Activated naive CD8-positive, alpha-beta T cell treated with anti-CD3 and anti-CD28 coated beads for 36 hours (primary cell): ENCODE measurements around the gene CCDC88C. TPM values are rescaled to one million over a fixed set of nuclear protein-coding genes. Genes with fewer than 3 reads are reported as not detected.
"Not testable (repeated sequence)": the region's sequence is repeated elsewhere in the genome, so short reads cannot be mapped to it uniquely, and the experiment has no call there.

Experiments
- DNase-seq: peaks from one replicate; pipeline ENCODE4 v3.0.0; 2021
- H3K27ac Mint-ChIP-seq: one replicate; pipeline ENCODE4 v1.8.0; 2022; ENCODE audit warnings: mild to moderate bottlenecking, moderate library complexity, mixed read lengths
- H3K27me3 Mint-ChIP-seq: one replicate; pipeline ENCODE4 v1.8.0; 2022; ENCODE audit warnings: mild to moderate bottlenecking, mixed read lengths
- H3K36me3 Mint-ChIP-seq: one replicate; pipeline ENCODE4 v1.8.0; 2021; ENCODE audit warnings: mild to moderate bottlenecking, mixed read lengths
- H3K4me1 Mint-ChIP-seq: one replicate; pipeline ENCODE4 v1.8.0; 2021; ENCODE audit warnings: mixed read lengths
- H3K4me3 Mint-ChIP-seq: one replicate; pipeline ENCODE4 v1.8.0; 2022; ENCODE audit warnings: mild to moderate bottlenecking, moderate library complexity, mixed read lengths
- H3K9me3 Mint-ChIP-seq: one replicate; pipeline ENCODE4 v1.8.0; 2022; ENCODE audit warnings: mixed read lengths
- total RNA-seq, 2 experiments: library from RNA; stranded (reverse); gene quantifications; one replicate each; pipeline ENCODE4 v1.2.3, GENCODE V29; 2021

The CCDC88C gene
- total RNA-seq, 2 experiments from 2014 or later: 55.1 to 56.7 TPM

DNA sequence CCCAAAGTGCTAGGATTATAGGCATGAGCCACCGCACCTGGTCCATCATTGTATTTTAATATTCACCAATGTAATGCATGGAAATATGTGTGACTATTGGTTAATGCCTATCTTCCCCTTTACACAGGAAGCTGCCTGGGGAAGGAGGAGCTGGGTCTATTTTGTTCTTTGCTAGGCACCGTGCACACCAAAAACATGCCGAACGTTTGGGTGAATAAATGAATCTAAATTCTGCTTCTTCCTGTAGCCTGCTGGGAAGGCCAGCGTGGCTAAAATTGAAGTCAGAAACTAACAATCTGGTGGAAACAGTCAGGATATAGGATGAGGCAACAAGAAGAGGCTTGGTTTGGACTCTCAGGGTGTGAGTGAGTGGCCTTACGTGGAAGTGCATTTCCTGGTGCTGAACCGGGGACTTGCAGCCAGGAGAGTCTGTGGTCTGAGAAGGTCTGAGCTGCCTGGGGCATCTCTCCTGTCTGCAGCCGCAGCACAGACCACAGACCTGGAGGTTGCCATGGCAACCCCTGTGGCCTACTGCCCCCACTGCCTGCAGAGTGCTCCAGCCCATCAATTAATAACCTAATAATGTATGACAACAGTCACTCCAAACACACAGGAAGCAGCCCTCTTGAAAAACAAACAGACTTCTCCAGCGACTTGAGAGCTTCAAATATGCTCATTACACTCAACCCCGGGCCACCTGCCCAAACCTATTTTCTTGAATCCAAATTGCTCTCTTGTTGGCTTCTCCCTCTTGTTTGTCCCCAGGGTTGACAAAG, 167.6 kb downstream of the CCDC88C start:
- H3K4me3 Mint-ChIP-seq: peak overlapping the region; percentile 56
- peaks cover 78% of the 10 kb centered on the region for H3K4me1 Mint-ChIP-seq
- peaks cover 43% of the 10 kb centered on the region for H3K36me3 Mint-ChIP-seq

GRCh38 chr14:91246051-91246852, 171.4 kb downstream of the CCDC88C start:
- peak overlapping the region; percentile 77 for H3K4me3 Mint-ChIP-seq
- peak overlapping the region; percentile 98 for H3K27ac Mint-ChIP-seq
- peaks cover 5% of the 10 kb centered on the region for H3K9me3 Mint-ChIP-seq
- no peaks in the 10 kb centered on the region for H3K27me3 Mint-ChIP-seq
- peaks cover 69% of the 10 kb centered on the region for H3K36me3 Mint-ChIP-seq
- peaks cover 84% of the 10 kb centered on the region for H3K4me1 Mint-ChIP-seq
- DNase-seq: peak; percentile 78

More for the DNA sequence above, 167.6 kb downstream of the CCDC88C start:
- Mint-ChIP-seq H3K27ac (peak overlapping the region; percentile 91), H3K9me3 (peaks cover 5% of the 10 kb centered on the region), H3K27me3 (no peaks in the 10 kb centered on the region)
- peak; percentile 51 for DNase-seq

- H3K9me3 Mint-ChIP-seq, DNase-seq, H3K27me3 Mint-ChIP-seq: not testable (repeated sequence)
- H3K36me3 Mint-ChIP-seq: peaks cover 70% of the 10 kb centered on the region
- peak overlapping the region; percentile 77 for H3K4me3 Mint-ChIP-seq
- H3K27ac Mint-ChIP-seq: peak overlapping the region; percentile 98
- H3K4me1 Mint-ChIP-seq: peaks cover 80% of the 10 kb centered on the region
Measured at GRCh38 chr14:91245616-91246015, 172.0 kb downstream of the CCDC88C start.

- H3K4me1 Mint-ChIP-seq: peaks cover 76% of the 10 kb centered on the region
- peaks cover 71% of the 10 kb centered on the region for H3K36me3 Mint-ChIP-seq
- peak; percentile 75 for DNase-seq
Measured at GRCh38 chr14:91245029-91245428, 172.6 kb downstream of the CCDC88C start.

GRCh38 chr14:91244501-91244901, 173.1 kb downstream of the CCDC88C start, which contains the start of gene GPR68:
Gene GPR68, minus strand, starts transcription at chr14:91244704. Its CDS starts 9,654 bp downstream, at chr14:91235050.
- Mint-ChIP-seq H3K27ac (peak within 1 kb of the TSS; percentile 98), H3K27me3 (no peaks in the 10 kb centered on the region), H3K4me3 (peak within 1 kb of the TSS; percentile 77), H3K4me1 (peaks cover 75% of the 10 kb centered on the region), H3K9me3 (peaks cover 7% of the 10 kb centered on the region), H3K36me3 (peaks cover 75% of the 10 kb centered on the region)
- peak; percentile 35 for DNase-seq

More at GRCh38 chr14:91245029-91245428, 172.6 kb downstream of the CCDC88C start:
- Mint-ChIP-seq H3K4me3 (peak overlapping the region; percentile 77), H3K27ac (peak overlapping the region; percentile 98), H3K27me3 (no peaks in the 10 kb centered on the region), H3K9me3 (peaks cover 5% of the 10 kb centered on the region)

- H3K27me3 Mint-ChIP-seq: no peaks in the 10 kb centered on the region
- no peak for DNase-seq
- peak overlapping the region; percentile 98 for H3K27ac Mint-ChIP-seq
- H3K4me3 Mint-ChIP-seq: peak overlapping the region; percentile 77
- peaks cover 7% of the 10 kb centered on the region for H3K9me3 Mint-ChIP-seq
- peaks cover 80% of the 10 kb centered on the region for H3K4me1 Mint-ChIP-seq
- peaks cover 80% of the 10 kb centered on the region for H3K36me3 Mint-ChIP-seq
Measured at GRCh38 chr14:91243074-91243471, 174.5 kb downstream of the CCDC88C start.

DNA sequence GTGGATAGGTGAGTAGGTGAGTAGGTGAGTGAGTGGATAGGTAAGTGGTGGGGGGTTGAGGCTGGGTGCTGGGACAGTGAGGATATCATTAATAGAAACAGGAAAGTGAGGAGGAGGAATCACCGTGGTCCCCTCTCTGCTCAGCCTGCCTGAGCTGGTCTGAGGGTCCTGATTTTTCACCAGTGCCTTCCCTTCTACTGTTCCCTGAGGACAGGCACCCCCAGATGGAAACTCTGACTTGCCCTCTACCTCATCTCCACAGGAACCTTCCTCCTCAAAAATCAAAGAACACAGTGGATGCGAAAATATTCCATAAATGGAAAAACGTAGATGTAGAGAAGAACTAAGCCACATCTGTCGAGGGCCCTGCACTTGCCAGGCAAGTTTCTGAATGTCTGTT, 175.0 kb downstream of the CCDC88C start:
- peaks cover 80% of the 10 kb centered on the region for H3K36me3 Mint-ChIP-seq
- H3K27ac Mint-ChIP-seq: peak overlapping the region; percentile 98
- DNase-seq: no peak
- H3K27me3 Mint-ChIP-seq: no peaks in the 10 kb centered on the region
- peaks cover 7% of the 10 kb centered on the region for H3K9me3 Mint-ChIP-seq
- peak overlapping the region; percentile 77 for H3K4me3 Mint-ChIP-seq
- H3K4me1 Mint-ChIP-seq: peaks cover 79% of the 10 kb centered on the region

DNA sequence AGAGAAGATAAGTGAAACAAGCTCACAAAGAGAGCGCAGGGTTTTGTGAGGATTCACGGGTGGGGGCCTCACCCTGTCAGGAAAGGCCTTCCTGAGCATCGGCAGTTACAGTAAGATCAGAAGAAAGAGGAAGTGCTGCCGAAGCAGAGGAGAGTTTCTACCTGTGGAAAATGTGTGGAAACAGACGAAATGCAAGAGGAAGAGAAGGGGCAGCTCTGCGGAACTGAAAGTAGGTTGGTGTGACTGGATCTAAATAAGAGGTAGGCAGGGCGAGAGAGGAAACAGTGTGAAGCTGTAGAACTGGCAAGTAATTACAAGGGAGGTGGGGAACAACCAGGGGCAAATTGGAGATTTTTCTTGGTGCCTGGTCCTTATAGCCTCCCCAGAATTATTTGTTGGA, 175.8 kb downstream of the CCDC88C start:
- peaks cover 2% of the 10 kb centered on the region for H3K9me3 Mint-ChIP-seq
- no peaks in the 10 kb centered on the region for H3K27me3 Mint-ChIP-seq
- DNase-seq: peak; percentile 35
- peaks cover 73% of the 10 kb centered on the region for H3K36me3 Mint-ChIP-seq
- peaks cover 74% of the 10 kb centered on the region for H3K4me1 Mint-ChIP-seq
- H3K27ac Mint-ChIP-seq: peak overlapping the region; percentile 98
- peak overlapping the region; percentile 77 for H3K4me3 Mint-ChIP-seq

- peak overlapping the region; percentile 84 for H3K27ac Mint-ChIP-seq
- peaks cover 70% of the 10 kb centered on the region for H3K36me3 Mint-ChIP-seq
- DNase-seq: no peak
- H3K4me3 Mint-ChIP-seq: no peak overlapping the region
- no peaks in the 10 kb centered on the region for H3K27me3 Mint-ChIP-seq
- H3K4me1 Mint-ChIP-seq: peaks cover 53% of the 10 kb centered on the region
- peaks cover 2% of the 10 kb centered on the region for H3K9me3 Mint-ChIP-seq
Measured at GRCh38 chr14:91238661-91239060, 179.0 kb downstream of the CCDC88C start.

- Mint-ChIP-seq H3K36me3 (peaks cover 69% of the 10 kb centered on the region), H3K4me1 (peaks cover 50% of the 10 kb centered on the region), H3K27me3 (no peaks in the 10 kb centered on the region), H3K27ac (no peak overlapping the region), H3K9me3 (peaks cover 2% of the 10 kb centered on the region), H3K4me3 (no peak overlapping the region)
- DNase-seq: no peak
Measured at GRCh38 chr14:91238085-91238484, 179.5 kb downstream of the CCDC88C start.

GRCh38 chr14:91237219-91237618, 180.4 kb downstream of the CCDC88C start:
- no peak for DNase-seq

GRCh38 chr14:91235841-91236240, 181.8 kb downstream of the CCDC88C start:
- no peak for DNase-seq
- no peak overlapping the region for H3K4me3 Mint-ChIP-seq
- no peak overlapping the region for H3K27ac Mint-ChIP-seq
- H3K4me1 Mint-ChIP-seq: peaks cover 47% of the 10 kb centered on the region
- H3K9me3 Mint-ChIP-seq: peaks cover 10% of the 10 kb centered on the region
- H3K27me3 Mint-ChIP-seq: no peaks in the 10 kb centered on the region
- H3K36me3 Mint-ChIP-seq: peaks cover 67% of the 10 kb centered on the region

More at GRCh38 chr14:91237219-91237618, 180.4 kb downstream of the CCDC88C start:
- Mint-ChIP-seq H3K9me3 (peaks cover 2% of the 10 kb centered on the region), H3K27me3 (no peaks in the 10 kb centered on the region), H3K4me1 (peaks cover 46% of the 10 kb centered on the region), H3K27ac (no peak overlapping the region), H3K4me3 (no peak overlapping the region), H3K36me3 (peaks cover 67% of the 10 kb centered on the region)

GRCh38 chr14:91234791-91235114, 182.9 kb downstream of the CCDC88C start:
- Mint-ChIP-seq H3K4me1 (peaks cover 54% of the 10 kb centered on the region), H3K27ac (no peak overlapping the region), H3K27me3 (no peaks in the 10 kb centered on the region), H3K4me3 (no peak overlapping the region), H3K9me3 (peaks cover 13% of the 10 kb centered on the region), H3K36me3 (peaks cover 66% of the 10 kb centered on the region)
- DNase-seq: no peak

DNA sequence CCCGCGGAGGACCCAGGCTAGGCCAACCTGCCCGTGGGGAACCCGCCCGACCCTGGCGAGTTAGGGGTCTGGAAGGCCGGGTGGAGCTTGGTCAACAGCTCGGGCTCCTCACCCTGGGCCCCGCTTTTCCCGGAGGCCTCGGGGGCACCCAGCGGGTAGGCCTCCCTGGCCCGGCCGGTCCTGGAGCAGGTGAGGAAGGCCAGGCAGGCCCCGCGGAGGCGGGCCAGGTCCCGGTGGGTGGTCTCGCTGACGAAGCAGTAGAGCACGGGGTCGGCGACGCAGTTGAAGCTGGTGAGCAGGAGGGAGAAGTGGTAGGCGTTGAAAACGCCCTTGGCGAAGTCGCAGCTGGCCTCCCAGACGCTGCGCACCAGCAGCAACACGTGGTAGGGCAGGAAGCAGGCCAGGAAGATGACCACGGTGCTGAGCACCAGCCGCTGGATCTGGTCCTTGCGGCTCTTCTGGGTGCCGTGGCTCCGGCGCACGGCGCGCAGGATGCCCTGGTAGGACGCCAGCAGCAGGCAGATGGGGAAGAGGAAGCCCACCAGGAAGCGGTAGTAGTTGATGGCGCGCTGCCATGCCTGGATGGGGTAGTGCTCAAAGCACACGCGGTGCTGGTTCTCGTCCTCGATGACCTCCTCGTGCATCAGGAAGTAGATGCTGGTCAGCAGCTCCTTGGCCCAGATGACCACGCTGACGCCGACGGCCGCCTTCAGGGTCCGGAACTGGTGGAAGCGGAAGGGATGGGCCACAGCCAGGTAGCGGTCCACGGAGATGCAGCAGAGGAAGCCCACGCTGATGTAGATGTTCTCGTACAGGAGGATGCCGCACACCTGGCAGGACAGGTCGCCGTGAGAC, 183.5 kb downstream of the CCDC88C start:
- H3K4me3 Mint-ChIP-seq: no peak overlapping the region
- H3K9me3 Mint-ChIP-seq: peaks cover 12% of the 10 kb centered on the region
- no peak overlapping the region for H3K27ac Mint-ChIP-seq
- H3K27me3 Mint-ChIP-seq: no peaks in the 10 kb centered on the region
- H3K4me1 Mint-ChIP-seq: peaks cover 54% of the 10 kb centered on the region
- no peak for DNase-seq
- H3K36me3 Mint-ChIP-seq: peaks cover 61% of the 10 kb centered on the region
